D341Med (cell line): Measurements from ENCODE around the gene ATG5.

Experiments
- DNase-seq: peaks from one replicate; pipeline ENCODE4 v3.0.0; 2012; ENCODE audit warnings: low spot score

Gene ATG5

DNA sequence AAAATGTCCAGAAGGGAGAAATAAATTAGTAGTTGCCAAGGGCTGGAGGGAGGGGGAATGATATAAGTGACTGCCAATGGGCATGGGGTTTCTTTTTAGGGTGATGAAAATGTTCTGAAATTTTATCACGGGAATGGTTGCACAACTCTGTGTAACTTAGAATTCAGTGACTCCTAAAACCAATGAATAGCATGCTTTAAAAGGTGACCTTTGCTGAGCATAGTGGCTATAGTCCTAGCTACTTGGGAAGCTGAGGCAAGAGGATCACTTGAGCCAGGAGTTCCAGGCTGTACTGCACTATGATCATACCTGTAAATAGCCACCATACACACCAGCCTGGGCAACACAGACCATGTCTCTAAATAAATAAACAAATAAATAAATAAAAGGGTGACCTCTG is 109.0 kb downstream of the ATG5 start:
- DNase-seq, result no peak

DNA sequence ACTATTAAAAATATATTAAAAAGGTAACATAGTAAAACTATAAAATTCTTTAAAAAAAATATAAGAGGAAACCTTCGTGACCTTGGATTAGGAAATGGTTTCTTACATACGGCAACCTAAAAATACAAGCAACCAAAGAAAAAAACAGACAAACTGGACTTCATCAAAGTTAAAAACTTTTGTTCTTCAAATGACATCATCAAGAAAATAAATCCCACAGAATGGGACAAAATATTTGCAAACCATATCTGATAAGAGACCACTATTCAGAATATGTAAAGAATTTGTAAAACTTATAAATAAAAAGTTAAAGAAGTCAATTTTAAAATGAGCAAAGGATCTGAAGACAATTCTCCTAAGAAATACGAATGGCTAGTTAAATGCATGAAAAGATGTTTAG is 110.0 kb downstream of the ATG5 start:
- DNase-seq, result no peak

DNA sequence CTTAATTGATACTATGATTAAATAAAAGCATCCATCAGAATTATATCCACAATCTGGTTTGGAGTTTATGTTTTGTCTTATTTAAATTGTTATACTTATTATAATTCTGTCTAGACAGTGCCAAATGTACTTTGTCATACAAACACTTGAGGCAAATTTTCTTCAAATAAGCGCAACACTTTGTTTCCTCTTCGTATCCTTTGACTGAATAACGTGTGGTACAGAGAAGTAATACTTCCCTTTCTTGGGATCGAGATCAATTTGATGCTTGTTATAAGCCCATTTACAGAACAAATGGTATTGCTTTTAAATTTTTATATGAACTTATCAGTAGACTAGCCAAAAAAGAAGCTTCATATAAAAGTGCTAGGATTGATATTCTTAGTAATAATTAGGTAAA is 111.0 kb downstream of the ATG5 start:
- no peak for DNase-seq

DNA sequence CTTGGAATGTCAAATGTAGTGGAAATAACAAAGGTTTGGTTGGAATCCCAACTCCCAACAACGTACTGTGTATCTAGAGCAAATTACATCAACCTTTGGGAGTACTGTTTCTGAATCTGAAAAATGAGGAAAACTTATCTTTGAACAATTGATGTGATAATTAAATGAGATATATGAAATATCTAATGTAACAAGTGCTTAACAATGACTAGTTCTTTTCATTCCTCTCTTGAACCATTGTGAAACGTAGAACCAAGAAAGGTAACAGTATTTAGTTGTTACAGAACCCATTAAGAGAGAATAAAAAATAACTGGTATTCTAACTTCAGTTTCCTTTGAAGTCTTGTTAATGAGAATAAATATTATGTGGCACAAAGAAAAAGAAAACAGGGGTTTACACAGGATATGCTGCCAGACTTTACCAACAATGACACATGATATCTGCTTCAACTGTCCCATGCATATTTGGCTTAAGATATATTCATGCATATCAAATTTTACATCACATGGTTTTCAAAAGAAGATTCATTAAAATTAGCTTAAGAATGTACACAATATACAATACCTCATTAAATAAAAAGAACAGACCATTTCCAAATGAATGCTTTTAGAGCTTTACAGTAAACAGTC is 111.8 kb downstream of the ATG5 start:
- no peak for DNase-seq

DNA sequence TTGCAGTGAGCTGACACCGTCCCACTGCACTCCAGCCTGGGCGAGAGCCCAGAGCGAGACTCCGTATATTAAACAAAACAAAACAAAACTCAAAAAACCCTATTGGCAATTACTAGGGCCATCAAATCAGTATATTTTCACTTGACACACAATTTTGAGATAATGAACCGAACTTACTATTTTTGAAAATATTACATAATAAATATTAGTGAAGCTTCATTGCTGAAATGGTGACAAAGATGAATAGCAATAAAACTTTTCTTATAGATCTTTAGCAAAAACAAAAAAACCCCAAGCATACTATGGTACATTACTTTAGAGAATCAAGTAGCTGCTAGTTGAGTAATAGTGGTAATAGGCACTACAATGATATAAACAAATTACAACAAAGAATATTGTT is 113.0 kb downstream of the ATG5 start:
- DNase-seq, result no peak

DNA sequence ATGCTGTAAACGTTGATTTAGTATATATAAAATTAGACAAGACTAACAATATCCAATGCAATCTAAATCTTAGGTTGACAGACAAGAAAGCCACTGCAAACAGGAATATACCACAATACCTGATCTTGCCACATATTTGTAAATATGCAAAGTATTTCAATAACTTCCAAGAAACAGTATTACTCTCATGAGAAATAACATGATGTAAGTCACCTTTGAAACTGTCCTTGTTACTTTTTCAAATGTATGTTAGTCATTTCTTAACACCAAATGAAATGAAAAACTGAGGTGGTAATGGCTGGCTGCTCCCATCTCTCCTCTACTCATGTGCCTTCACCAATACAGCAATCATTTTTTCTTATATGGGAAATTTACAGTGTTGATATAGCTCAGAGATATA is 118.7 kb downstream of the ATG5 start:
- no peak for DNase-seq

DNA sequence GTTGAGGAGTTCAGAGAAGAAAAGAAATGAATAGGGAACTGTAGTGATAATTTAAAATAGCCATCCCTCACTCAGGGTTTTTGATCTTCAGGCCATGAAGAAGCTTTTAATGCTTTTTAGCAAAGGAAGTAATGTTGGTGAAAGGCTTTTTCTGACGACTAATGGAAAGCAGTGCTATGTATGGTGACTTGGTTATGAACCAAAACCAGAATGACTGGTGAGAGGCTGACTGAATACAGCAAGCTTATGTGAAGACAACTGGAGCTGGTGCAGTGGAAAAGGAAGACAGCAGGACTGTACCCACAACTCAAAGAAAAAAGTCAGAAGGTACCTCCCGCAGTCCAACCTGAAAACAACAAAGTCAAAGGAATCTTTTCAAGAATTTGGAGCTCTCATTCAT is 120.6 kb downstream of the ATG5 start:
- no peak for DNase-seq

DNA sequence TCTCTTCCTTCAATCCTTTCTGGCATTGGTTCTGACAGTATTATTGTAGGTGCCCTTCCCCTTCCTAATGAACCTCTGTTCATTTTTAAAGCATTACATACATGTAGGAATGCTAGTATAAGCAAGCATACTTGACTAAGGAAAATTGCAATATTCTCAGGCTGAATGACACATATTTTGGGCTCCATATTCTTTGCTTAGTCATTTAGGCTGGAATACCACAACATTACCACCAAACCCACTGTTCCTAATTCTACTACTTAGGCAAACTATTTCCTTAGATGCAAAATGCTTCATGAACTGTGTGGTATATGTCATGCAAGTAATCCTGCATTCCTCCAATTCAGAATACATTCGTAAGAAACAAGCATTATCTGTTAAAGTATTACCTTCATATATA is 125.6 kb downstream of the ATG5 start:
- DNase-seq, result no peak

DNA sequence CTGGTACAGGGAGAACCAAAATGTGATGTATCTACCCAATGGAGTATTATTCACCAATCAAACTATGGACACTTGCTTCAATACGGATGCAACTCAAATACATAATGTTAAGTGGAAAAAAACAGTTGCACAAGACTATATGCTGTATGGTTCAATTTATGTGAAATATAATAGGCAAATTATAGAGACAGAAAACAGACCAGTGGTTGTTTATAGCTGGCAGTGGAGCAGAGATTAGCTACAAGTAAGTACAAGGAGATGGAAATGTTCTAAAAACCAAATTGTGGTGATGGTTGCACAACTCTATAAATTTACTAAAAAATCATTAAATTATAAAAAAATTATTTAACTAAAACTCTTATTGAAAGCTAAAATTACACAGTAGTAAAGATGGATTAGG is 126.2 kb downstream of the ATG5 start:
- no peak for DNase-seq

DNA sequence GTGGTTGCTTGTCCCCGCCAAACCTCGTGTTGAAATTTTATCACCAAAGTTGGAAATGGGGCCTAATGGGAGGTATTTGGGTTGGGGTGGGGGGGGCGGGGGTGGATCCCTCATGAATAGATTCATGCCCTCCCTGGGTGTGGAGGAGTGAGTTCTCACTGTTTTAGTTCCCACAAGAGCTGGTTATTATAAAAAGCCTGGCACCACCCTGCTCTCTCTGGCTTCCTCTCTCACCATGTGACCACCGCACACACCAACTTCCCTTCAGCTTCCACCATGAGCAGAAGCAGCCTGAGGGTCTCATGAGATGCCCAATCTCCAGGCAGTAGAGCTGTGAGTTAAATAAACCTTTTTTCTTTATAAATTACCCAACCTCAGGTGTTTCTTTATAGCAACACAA is 128.1 kb downstream of the ATG5 start:
- DNase-seq, result no peak

DNA sequence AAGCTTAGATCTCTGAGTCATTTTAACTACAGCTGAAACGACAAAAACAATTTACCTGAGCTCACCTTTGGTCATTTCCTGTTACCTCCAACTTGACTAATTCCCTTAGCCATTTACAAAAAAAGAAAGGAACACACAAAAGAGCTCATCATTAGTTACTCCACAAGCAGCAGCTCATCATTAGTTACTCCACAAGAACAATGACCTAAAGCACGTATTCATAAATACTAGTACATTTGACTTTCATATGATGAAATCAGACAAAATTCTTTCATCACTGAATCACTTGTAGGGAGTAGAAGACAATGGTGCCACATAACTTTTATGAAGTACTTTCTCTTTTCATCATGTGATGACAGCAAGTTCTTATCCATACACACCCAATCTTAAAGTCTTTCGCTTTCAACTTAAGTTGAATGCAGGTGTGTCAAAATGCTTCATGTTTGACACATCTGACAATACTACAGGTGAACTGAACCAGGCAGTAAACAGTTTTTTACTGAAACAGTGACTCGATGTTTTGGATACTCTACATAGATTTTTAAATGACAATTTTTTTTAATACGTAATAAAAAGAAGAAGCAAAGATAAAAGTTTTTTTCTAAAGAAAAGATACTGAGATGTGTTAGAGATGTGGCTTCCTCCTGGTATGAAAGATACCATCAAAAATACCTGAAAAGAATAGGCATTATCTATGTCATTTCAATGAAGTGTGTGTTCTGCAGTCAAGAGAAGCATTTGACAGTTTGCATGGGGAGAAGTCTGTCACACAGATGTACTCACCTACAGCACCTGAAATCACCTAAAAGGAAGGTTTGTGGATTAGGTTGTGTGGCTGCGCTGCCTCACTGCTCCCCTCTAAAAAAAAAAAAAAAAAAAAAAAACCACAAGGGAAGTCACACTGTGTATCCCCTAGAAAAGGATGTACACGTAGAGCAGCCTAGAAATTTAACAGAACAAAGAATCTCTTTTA is 130.3 kb downstream of the ATG5 start:
- DNase-seq, result no peak

DNA sequence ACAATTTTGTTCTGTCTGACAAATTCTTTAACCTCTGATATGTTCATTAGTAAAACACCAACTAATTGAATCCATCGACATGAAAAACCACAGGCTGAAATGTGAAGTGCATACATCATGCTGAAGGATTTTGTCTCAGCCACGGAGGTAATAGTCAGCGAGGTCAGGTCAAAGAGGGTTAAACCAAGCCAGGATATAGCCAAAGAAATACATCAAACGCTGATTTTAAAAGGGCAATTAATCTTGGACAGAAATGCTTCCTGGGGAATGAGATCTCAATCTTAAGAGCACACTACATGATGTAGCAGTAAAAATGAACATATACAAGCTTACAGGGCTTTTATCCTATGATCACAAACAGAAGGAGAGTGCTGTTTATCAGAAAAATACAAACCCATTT is 132.7 kb downstream of the ATG5 start:
- DNase-seq, result no peak

DNA sequence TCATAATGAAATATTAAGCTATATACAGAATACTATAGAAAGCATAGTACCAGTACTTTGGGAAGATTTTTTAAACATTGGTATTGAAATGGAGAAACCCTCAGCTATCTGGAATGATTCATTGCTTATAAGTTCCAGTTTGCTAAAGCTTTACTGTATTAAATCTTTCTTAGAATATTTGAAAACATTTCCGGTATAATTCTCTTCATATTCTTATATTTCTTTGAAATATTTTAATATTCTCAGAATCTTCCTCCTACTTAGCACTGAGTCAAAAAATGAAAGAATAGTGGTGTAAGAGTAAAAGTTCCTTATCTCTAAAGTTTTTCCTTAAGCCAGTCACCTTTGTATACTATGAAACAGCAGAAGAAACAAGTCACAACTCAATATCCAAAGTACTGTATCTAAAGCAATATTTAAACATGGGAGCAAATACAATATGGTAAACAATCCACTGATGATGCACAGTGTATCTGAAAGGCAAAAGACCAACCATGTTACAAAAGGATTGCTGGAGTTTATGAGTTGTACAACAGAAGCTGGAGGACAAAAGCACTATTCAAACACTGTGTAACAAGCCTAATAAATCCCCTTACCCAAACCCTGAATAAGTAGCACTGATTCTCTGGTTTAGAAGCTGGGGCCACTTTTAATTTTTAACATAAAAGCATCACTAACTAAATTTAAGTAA is 137.3 kb downstream of the ATG5 start:
- no peak for DNase-seq

DNA sequence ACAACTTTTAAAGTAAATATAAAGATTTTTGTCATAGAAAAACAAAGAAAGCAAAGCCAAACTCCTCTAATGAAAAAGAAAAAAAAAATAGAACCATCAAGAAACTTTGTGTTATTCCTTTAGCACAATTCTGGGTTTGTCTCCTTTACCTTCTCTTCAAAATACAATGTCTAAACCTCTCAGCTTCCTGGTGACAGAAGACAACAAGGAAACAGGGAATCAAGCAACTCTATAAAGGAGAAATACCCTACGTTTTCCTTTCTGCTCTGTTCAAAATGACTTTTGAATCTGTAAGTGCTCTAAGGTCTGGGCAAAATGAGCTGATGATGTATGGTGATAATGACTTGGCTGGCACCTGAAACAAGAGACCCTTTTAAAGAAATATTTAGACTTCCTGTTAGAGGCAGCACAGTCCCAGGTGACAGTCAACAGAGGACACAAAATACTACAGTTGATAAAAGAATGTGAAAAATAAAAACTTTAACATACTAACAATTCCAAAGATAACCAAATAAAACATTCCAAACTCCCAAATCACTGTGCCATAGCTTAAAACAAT is 138.1 kb downstream of the ATG5 start:
- no peak for DNase-seq

DNA sequence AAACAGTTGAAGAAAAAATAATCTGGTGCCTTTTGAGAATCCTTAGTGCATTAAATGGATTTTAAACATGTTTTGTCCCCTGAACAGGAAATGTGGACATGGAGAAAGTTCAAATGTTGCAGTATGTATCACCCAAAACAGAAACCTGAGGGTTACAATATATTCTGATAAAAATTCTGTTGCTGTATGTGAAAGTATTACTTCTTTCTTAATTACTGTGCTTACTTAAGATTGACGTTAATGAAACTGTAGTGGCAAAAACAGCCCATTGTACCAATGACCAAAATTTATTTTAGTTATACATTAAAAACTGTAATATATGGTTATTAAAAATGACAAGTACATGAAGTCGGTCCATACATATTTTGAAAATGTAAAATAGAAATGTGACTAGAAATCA is 138.8 kb downstream of the ATG5 start:
- DNase-seq, result no peak

DNA sequence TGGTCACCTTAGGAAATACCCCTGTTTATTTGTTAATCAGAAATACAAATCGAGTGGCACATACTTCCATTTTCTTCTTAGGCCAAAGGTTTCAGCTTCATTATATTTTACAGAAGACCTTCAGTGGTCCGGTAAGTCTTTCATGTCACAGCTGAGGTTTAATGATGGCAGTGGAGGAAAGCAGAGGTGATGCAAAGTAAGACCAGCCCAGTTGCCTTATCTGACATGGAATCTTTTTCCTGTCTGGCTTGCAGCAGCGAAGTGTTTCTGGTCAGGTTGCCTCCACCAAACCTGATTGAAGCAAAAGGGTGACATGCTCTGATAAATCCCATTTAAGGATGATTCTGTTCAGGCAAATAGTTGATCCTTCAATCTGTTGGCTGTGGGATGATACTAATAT is 139.4 kb downstream of the ATG5 start:
- no peak for DNase-seq

DNA sequence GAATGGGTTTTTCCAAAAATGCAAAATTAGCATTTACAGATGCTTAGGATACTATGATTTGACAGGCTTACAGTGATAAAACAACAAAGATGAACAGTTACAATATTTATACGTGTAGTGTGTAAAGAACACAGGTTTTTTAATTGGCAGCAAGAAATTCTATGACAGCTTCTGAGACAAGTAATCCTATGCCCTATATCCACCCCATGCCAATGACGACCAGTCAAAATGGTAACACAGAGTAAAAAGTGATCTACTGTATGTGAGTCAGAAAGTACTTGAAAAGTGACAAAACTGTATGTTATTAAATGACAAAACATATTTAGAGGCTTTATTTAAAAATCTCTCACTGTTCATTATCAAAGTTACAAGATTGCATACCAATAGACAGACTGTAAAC is 139.9 kb downstream of the ATG5 start:
- DNase-seq, result no peak

DNA sequence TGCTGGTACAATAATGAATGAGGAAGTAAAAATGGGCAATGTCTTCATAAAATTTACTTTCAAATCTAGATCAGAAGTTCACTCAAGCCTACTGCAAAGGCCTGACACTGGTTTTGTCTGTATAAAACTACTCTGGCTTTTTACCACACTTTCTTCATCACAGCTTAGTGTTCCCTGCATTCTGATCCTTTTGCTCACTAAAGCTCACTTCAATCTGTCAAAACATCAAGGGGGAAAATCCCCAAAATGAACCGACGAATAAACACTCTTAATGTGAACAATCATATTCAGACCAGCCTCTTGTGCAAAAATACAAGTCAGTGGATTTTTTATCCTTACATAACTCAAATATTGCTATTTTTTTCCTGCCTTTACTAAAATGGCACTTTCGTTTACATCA is 140.9 kb downstream of the ATG5 start:
- DNase-seq, result no peak

DNA sequence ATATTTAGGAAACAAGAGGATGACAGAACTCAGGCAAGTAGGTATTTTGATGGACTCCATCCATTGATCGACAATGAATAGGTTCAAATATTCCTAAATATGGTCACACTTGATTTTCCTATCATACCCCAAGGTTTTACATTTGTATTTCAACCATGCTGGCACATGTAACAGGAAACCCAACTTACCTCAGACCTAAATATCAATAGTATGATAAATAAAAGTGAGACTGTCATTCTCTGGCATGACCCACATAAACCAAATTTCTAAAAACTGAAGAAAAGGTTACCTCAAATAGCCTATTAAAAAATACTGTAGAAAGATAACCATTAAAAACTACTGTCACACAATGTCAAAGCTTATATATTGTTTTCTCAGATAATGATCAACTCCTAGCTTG is 142.1 kb downstream of the ATG5 start:
- no peak for DNase-seq

DNA sequence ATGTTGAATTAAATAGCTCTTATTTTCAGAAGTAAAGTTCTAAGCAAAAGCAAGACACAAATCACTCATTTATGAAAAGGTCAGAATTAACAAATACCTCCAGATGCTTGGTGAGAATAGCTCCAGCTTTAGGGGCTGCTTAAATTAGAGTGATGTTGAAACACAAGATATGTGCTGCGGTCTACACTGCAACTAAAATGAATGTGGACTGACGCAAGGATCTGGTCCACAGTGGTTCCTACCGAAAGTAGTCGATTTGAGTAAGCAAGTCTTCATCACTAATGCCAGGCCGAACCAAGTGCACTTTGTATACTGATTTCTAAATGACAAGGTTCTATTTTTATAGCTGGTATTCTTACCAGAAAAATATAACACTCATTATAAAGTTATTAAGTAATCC is 143.1 kb downstream of the ATG5 start:
- no peak for DNase-seq

DNA sequence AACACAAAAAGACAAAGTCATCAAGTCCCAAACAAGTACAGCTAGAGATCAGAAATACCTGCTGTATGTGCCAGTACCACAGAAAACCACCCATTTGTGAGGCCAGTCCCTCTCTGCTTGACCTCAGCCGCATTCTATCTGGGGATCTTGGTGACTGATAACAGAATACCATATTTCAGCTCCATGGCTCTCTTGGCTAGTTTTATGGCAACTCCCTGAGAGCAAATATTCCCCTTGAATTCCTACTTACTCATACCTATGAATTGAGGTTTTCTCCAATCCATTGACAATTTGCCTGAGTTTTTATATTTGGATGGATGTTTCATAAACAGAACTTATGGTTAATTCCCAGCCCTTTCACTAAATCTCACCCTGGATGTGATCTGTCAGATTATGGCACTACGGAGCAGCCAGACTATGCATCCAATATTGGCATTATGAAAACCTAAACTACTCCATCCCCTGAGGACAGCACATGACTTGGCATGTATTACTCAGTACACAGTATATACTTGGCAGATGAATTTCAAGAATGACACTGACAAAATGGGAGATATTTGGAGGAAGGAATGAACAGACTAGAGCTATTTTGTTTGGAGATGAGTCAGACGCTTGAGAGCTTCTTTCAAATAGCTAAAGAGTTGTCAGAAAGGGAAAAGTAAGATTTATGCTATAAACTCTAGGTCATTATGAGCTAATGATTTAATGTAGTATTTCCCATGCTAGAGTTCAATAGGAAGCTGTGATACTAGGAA is 143.7 kb downstream of the ATG5 start:
- no peak for DNase-seq

DNA sequence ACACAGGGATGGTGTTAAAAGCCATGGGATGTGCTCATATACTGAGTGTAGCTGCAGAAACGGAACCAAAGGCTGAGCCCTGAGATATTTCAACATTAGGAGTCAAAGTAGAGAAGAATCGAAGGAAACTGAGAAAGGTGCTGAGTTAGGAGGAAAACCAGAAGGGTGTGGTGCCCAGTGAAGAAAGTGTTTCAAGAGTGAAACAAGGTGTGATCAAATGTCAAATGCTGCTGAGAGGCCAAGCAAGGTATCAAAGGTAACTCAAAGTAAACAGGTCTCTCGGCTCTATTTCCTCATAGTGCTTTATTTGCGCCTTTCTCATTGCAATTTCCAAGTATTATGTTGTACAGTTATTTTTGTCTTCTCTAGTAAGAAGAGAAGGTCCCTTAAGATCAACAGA is 145.4 kb downstream of the ATG5 start:
- no peak for DNase-seq
